ENCODE data around the gene MAPKAP1.

Gene MAPKAP1

DNA sequence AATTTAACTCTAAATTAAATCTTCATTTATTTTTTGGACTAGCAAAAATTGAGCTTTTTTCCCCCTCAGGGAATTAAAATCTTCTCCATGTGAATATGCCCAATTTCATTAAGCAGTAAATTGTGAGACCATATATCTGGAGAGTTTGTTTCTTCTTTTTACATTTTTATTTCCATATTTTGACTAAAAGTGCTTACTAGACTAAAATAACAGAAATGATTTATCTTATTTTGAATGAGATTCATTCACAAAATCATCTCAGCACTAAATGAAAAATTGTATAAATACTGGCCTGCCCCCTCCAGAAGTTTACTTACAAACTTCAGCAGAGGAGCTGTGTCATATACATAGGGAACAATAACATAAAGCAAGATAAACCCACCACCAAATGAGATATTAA, 26.6 kb downstream of the MAPKAP1 start:
- DNase-seq, result no peak
- intact Hi-C loops (cut with DNase I), result no loop called here

- DNase-seq, result no peak
- intact Hi-C loops (cut with DNase I), result no loop called here
Measured at GRCh38 chr9:125679597-125680189, 27.3 kb downstream of the MAPKAP1 start.

DNA sequence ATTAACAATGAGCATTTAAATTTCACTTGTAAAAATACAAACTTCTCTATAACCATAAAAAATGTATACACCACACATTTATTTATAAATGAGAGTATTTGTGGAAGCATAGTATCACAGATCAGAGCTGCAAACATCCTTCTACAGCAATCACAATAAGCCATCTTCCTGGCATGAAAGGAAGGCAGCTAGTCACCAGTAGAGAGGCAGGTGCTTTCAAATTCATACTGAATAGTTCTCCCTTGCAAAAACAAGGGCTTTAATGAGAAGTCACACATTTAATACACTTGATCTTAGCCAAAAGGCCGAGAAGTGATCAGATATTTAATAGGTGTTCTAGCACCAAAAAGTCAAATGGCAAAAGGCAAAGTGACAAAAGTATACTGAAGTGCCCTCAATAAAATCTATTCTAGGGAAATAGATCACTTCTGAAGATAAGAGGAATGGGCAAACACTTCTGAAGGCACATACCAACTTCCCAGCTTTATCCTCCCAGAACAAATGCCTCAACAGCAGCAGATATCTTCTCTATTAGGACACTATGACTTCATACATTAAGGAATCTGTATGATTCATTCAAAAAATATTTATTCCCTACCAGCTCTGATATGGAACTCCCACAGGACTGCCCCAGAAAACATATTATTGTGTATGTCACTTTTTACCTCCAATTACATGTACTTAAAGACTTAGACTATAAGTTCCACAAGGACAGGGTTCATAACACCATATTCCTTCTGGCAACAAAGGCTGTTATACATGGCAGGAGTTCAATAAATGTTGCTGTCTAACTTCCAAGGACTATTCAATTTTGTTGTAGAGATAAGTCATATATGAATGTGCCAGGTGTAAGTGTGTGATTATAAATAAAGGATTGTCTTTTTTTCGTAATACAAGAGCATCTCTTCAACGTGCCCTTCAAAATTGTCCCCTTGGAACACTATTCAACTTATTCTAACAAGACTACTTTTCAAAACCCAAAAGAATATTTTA, 31.7 kb downstream of the MAPKAP1 start:
- intact Hi-C loops (cut with DNase I), result no loop called here
- DNase-seq, result no peak

DNA sequence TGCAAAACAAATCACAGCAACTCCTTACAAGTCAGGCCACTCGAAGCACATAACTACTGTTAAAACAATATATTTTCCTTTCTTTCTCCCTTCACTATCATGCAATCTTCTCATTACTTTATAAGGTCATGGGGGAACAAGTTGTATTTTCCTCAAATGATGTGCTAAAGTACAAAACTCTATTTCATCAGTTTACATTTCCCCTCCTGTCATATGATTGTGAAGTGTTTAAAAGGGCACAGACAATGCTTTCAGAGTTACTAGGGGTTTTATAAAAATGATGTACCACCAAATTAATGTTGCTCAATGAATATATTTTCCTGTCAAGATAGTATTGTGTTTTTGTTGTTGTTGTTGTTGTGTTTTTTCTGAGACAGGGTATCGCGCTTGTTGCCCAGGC, 34.1 kb downstream of the MAPKAP1 start:
- intact Hi-C loops (cut with DNase I), result no loop called here

DNA sequence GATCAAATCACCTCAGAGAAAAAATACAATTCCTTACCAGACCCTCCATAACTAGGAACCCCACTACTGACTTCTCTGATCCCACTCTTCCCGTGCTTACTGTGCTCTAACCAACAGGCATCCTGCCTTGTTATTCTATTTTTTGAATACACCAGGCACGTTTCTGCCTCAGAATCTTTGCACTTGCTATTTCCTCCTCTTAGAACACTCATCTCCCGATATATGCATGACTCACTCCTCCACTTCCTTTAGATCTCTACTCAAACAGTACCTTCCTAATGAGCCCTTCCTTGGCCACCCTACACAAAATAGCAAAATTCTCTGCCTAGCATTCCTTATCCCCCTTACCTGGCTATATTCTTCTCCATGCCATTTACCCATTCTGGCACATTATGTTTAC, 43.9 kb downstream of the MAPKAP1 start:
- no peak for DNase-seq
- intact Hi-C loops (cut with DNase I), result no loop called here

More for the DNA sequence above, 34.1 kb downstream of the MAPKAP1 start:
- DNase-seq, result no peak

- DNase-seq, result no peak
- intact Hi-C loops (cut with DNase I), result no loop called here
Measured at GRCh38 chr9:125660557-125660956, 46.5 kb downstream of the MAPKAP1 start.

GRCh38 chr9:125659954-125660353, 47.1 kb downstream of the MAPKAP1 start:
- intact Hi-C loops (cut with DNase I), result no loop called here
- DNase-seq, result no peak

GRCh38 chr9:125659201-125659840, 47.7 kb downstream of the MAPKAP1 start:
- DNase-seq, result no peak
- intact Hi-C loops (cut with DNase I), result no loop called here

DNA sequence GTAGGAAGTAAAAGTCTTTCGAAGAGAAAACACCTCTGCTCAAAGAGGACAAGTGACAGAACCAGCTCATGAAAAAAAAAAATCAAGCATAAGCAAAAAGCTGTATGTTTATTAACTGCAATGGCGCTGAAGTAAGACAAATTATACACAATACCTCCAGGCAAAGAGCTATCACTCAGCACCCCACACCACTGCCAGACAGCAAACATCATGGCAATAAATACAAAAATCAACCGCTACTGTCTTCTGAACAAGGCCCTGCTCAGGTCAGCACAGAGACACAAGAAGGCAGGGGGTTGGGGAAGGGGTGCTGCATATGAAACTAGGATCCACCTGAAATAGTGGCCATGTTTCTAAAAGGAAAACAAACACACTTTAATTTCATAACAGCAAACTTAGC, 50.4 kb downstream of the MAPKAP1 start:
- no peak for DNase-seq
- intact Hi-C loops (cut with DNase I), result no loop called here

GRCh38 chr9:125655691-125656410, 51.2 kb downstream of the MAPKAP1 start:
- DNase-seq, result no peak
- intact Hi-C loops (cut with DNase I), result no loop called here

DNA sequence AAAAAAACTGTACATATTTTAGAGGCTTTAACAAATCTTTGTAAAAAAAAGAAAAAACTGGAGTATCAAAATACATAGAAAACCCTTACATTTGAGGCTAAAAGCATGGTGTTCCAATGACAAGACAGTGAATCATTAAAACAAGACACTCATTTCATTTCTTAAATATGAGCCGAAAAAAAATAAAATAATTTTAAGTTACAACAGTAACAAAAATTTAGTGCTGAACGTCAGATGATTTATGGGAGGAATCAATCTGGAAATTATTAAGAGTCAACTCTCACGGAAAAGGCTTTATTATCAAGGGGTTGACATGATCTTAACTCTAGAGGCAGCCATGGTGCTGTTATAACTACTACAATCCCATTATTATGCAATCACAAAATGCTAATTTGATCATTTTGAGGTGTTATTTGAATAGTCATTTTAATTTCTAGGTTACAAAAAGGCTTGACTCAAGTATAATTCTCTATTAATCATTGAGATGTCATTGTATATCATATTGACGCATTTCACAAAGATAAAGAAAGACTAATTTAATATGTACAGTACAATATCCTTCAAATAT, 51.9 kb downstream of the MAPKAP1 start:
- intact Hi-C loops (cut with DNase I), result no loop called here
- DNase-seq, result no peak

DNA sequence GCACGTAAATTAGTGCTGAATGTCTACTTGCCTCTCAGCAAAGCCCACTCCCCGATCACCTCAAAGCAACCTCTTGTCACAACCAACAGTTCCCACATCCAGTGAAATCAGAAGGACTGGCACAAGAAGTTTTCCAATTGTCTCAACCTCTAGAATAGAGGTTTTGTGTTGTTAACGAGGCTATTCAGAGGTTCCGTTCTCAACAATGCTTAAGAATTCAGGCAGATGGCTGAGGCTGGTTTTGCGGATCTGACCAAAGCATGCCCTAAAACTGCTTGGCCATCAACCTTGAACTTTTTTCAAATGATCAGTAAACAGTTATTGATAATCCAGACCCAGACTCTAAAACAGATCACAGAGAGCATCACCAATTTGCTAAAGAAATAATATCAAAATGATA, 52.9 kb downstream of the MAPKAP1 start:
- intact Hi-C loops (cut with DNase I), result no loop called here
- no peak for DNase-seq

- intact Hi-C loops (cut with DNase I), result no loop called here
- no peak for DNase-seq
Measured at GRCh38 chr9:125653325-125653724, 53.7 kb downstream of the MAPKAP1 start.

DNA sequence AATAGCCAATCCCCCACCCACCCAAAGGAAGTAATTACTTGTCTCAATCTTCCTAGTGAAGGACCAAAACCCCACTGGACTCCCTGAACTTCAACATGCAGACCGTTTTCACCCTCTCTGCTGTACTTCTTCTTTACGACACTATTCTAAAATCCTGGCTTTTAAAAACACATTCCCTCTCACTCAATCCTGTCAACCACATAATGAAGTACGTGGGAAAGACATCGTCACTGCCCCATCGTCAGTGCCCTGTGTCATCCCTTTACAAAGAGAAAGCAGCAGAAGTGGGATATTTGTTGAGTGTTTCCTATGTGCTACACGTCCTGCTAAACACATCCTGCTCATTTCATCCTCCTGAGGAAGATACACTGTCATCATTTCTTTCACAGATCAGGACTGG, 54.2 kb downstream of the MAPKAP1 start:
- no peak for DNase-seq
- intact Hi-C loops (cut with DNase I), result no loop called here

GRCh38 chr9:125652233-125652594, 54.8 kb downstream of the MAPKAP1 start:
- DNase-seq, result no peak
- intact Hi-C loops (cut with DNase I), result no loop called here

GRCh38 chr9:125651576-125652232, 55.3 kb downstream of the MAPKAP1 start:
- no peak for DNase-seq
- intact Hi-C loops (cut with DNase I), result no loop called here

- no peak for DNase-seq
- intact Hi-C loops (cut with DNase I), result no loop called here
Measured at GRCh38 chr9:125650271-125650737, 56.7 kb downstream of the MAPKAP1 start.

DNA sequence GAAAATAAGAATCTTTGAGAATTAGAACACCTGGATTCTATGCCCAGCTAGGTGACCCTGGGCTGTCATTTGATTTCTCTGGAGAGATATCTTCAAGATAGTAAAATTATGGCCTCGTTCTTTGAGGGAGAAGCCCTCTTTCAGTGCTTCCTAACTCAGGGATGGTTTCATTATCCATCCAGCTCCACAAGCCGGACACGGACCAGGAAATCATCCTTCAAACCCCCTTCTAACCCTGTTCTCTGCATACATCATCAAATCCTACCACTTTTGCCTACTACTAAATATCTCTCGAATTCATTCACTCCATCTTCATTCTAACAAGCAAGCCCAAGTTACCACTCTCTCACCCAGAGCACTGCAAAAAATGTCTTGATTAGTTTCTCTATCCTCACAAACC, 57.2 kb downstream of the MAPKAP1 start:
- no peak for DNase-seq
- intact Hi-C loops (cut with DNase I), result no loop called here

- intact Hi-C loops (cut with DNase I), result no loop called here
- DNase-seq, result no peak
Measured at GRCh38 chr9:125649315-125649714, 57.7 kb downstream of the MAPKAP1 start.

- no peak for DNase-seq
- intact Hi-C loops (cut with DNase I), result no loop called here
Measured at GRCh38 chr9:125648294-125648693, 58.7 kb downstream of the MAPKAP1 start.
